TTC549 (cell line): ENCODE results near the gene GNAT3.

Source experiments
- FAIRE-seq: peaks from 2 replicates; lab custom pipeline; 2012; peaks lifted over from hg19 to GRCh38; lab: Jason Lieb, UNC

GNAT3 gene

GRCh38 chr7:80511964-80512363, at the start of gene GNAT3:
TSS of gene GNAT3 (minus strand) at chr7:80512064. CDS start at chr7:80511926, 138 bp downstream.
- no peak for FAIRE-seq

- FAIRE-seq: no peak
These were observed 46.3 kb upstream of the GNAT3 start for GRCh38 chr7:80558116-80558515.

GRCh38 chr7:80552031-80552694, 40.3 kb upstream of the GNAT3 start:
- no peak for FAIRE-seq

GRCh38 chr7:80550005-80550404, 38.1 kb upstream of the GNAT3 start:
- FAIRE-seq: no peak

GRCh38 chr7:80548840-80549530, 37.1 kb upstream of the GNAT3 start:
- FAIRE-seq: no peak

GRCh38 chr7:80542398-80542797, 30.5 kb upstream of the GNAT3 start:
- no peak for FAIRE-seq

GRCh38 chr7:80540836-80541235, 29.0 kb upstream of the GNAT3 start:
- FAIRE-seq: no peak

- FAIRE-seq: no peak
These were observed 25.2 kb upstream of the GNAT3 start for GRCh38 chr7:80537091-80537490.

- FAIRE-seq: no peak
These were observed 24.6 kb upstream of the GNAT3 start for GRCh38 chr7:80536426-80536825.

GRCh38 chr7:80533287-80533686, 21.4 kb upstream of the GNAT3 start:
- no peak for FAIRE-seq

- FAIRE-seq: no peak
These were observed 20.3 kb upstream of the GNAT3 start for GRCh38 chr7:80532153-80532552.

- FAIRE-seq: no peak
These were observed 18.3 kb upstream of the GNAT3 start for GRCh38 chr7:80530136-80530535.

- no peak for FAIRE-seq
These were observed 17.5 kb upstream of the GNAT3 start for GRCh38 chr7:80529362-80529761.

- no peak for FAIRE-seq
These were observed 16.8 kb upstream of the GNAT3 start for GRCh38 chr7:80528689-80529088.

GRCh38 chr7:80526472-80526871, 14.6 kb upstream of the GNAT3 start:
- FAIRE-seq: no peak

- FAIRE-seq: no peak
These were observed 12.8 kb upstream of the GNAT3 start for GRCh38 chr7:80524693-80525092.

- no peak for FAIRE-seq
These were observed 9.9 kb upstream of the GNAT3 start for GRCh38 chr7:80521809-80522208.

GRCh38 chr7:80520199-80520598, 8.3 kb upstream of the GNAT3 start:
- FAIRE-seq: no peak

- FAIRE-seq: no peak
These were observed 5.5 kb upstream of the GNAT3 start for GRCh38 chr7:80517282-80517747.

- FAIRE-seq: no peak
These were observed 3.4 kb upstream of the GNAT3 start for GRCh38 chr7:80515298-80515697.

GRCh38 chr7:80510021-80510420, 1.8 kb downstream of the GNAT3 start:
- FAIRE-seq: no peak

- FAIRE-seq: no peak
These were observed 3.4 kb downstream of the GNAT3 start for GRCh38 chr7:80508440-80508839.

GRCh38 chr7:80505900-80506500, 5.9 kb downstream of the GNAT3 start:
- FAIRE-seq: no peak

- no peak for FAIRE-seq
These were observed 11.5 kb downstream of the GNAT3 start for GRCh38 chr7:80500325-80500724.
